NT2/D1 (cell line): ENCODE data around the gene CGNL1.

Experiments used
- SUZ12 ChIP-seq: IDR thresholded peaks from 2 replicates; pipeline ENCODE4 v1.6.1; 2011; ENCODE audit not compliant: insufficient read length, insufficient read depth; ENCODE audit errors: extremely low read depth
- YY1 ChIP-seq: IDR thresholded peaks from 2 replicates; pipeline ENCODE4 v1.6.1; 2011; ENCODE audit not compliant: insufficient read length, insufficient read depth
- ZNF274 ChIP-seq: IDR thresholded peaks from 2 replicates; pipeline ENCODE4 v1.6.1; 2011; ENCODE audit warnings: mild to moderate bottlenecking, low read depth, low read length

DNA sequence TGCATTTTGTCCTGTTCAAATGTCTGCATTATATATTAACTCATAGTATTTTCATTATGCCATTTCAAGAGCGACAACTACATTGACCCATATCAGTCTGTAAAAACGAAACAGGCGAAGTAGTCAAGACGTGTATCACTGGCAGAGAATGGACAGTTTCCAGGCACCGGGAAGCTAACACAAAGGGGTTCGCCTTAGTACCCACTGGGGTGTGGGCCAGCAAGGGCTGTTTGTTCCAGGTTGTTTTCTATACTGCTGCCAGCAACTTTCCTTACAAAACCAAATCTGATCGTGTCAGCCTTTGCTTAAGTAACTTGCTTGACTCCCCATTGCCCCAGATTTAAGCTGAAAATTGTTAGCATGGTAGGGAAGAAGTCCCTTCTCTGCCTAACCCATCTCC, 87.1 kb downstream of the CGNL1 start:
- TF ChIP-seq ZNF274: no peak
- no peak for TF ChIP-seq YY1
- no peak for TF ChIP-seq SUZ12
